Hepatocyte (in vitro differentiated cells): ENCODE data around the gene SBNO2.

ENCODE experiments used
- EZH2 ChIP-seq: fragments of 200-600 bp; sonication (generic); IDR thresholded peaks from 2 replicates; pipeline ENCODE4 v1.6.1; 2016; ENCODE audit warnings: antibody characterized with exemption, mild to moderate bottlenecking, borderline replicate concordance
- EZH2phosphoT487 ChIP-seq: fragments of 200-600 bp; sonication (generic); IDR thresholded peaks from one replicate; pipeline ENCODE4 v1.6.1; 2018; ENCODE audit warnings: antibody characterized with exemption, mild to moderate bottlenecking, low read depth, moderate library complexity; ENCODE audit not compliant: unreplicated experiment, severe bottlenecking
- TF ChIP-seq, protein P1 (sequence below): fragments of 200-600 bp; sonication (generic); IDR thresholded peaks from 2 replicates; pipeline ENCODE4 v1.5.1; 2016; ENCODE audit warnings: antibody characterized with exemption, mild to moderate bottlenecking; ENCODE audit not compliant: poor library complexity

DNA sequence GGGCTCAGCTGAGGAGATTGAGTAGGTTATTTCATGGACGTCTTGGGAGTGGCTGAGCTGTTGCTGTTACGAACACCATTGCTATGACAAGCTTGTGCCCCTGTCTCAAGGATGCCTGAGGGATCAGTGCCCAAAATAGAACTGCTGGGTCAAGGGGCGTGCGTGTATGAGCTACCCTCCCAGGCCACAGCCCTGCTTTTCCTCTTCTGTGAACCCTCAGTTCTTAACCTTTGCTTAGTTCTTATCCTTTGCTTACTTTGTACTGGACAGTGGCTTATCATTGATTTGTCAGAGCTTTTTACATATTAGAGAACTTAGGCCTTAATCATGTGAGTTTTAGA is 98.1 kb downstream of the SBNO2 start:
- TF ChIP-seq, protein P1, sequence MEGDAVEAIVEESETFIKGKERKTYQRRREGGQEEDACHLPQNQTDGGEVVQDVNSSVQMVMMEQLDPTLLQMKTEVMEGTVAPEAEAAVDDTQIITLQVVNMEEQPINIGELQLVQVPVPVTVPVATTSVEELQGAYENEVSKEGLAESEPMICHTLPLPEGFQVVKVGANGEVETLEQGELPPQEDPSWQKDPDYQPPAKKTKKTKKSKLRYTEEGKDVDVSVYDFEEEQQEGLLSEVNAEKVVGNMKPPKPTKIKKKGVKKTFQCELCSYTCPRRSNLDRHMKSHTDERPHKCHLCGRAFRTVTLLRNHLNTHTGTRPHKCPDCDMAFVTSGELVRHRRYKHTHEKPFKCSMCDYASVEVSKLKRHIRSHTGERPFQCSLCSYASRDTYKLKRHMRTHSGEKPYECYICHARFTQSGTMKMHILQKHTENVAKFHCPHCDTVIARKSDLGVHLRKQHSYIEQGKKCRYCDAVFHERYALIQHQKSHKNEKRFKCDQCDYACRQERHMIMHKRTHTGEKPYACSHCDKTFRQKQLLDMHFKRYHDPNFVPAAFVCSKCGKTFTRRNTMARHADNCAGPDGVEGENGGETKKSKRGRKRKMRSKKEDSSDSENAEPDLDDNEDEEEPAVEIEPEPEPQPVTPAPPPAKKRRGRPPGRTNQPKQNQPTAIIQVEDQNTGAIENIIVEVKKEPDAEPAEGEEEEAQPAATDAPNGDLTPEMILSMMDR = no peak
- TF ChIP-seq EZH2 (no peak), EZH2phosphoT487 (no peak)
